Body of pancreas (tissue), 4 donors: ENCODE measurements around the gene OXLD1. TPM values are rescaled to one million over a fixed set of nuclear protein-coding genes. Genes with fewer than 3 reads are reported as not detected.

Experiments used
- ATAC-seq: fragments of 150-250 bp; one replicate; pipeline ENCODE4 v1.9.1; 2016
- DNase-seq, 4 donors: peaks; one replicate each; pipeline ENCODE4 v3.0.0-alpha.2; 2019
- H3K27ac ChIP-seq, 4 donors: fragments of 200-600 bp; sonication (generic); 1 replicate in 3 of 4; 2 replicates in 1 of 4; pipeline versions ENCODE4 v1.5.1 to v1.6.1; 2016 to 2019; ENCODE audit warnings: mild to moderate bottlenecking in 1 of 4, mixed read lengths in 1 of 4, moderate library complexity in 1 of 4
- H3K27me3 ChIP-seq, 2 donors: fragments of 200-600 bp; sonication (generic); one replicate each; pipeline ENCODE4 v1.6.0; 2016; ENCODE audit warnings: mild to moderate bottlenecking in 1 of 2
- H3K36me3 ChIP-seq, 2 donors: fragments of 200-600 bp; sonication (generic); replicated peaks in 1 of 2; 2 replicates each; pipeline ENCODE4 v1.5.1; 2016; ENCODE audit warnings: low read depth in 2 of 2; ENCODE audit not compliant: insufficient read depth in 1 of 2
- H3K4me1 ChIP-seq: fragments of 200-600 bp; sonication (generic); one replicate; pipeline ENCODE4 v1.6.0; 2016
- H3K4me3 ChIP-seq, 2 donors: fragments of 200-600 bp; sonication (generic); 1 replicate in 1 of 2; 2 replicates in 1 of 2; pipeline ENCODE4 v1.5.1; 2016 to 2019
- H3K9me3 ChIP-seq, 3 donors: fragments of 200-600 bp; sonication (generic); 1 replicate in 2 of 3; 2 replicates in 1 of 3; pipeline ENCODE4 v1.5.1; 2016
- CTCF ChIP-seq, 7 experiments: fragments of 450-650 bp in 4 of 7; fragments of 200-600 bp in 3 of 7; sonication (generic) in 3 of 7; IDR thresholded peaks; one replicate each; pipeline ENCODE4 v1.5.1; 2016 to 2019; ENCODE audit warnings: antibody characterized with exemption in 7 of 7
- POLR2A ChIP-seq, 3 donors: fragments of 450-650 bp; IDR thresholded peaks; one replicate each; pipeline ENCODE4 v1.6.1; 2016; ENCODE audit warnings: antibody characterized with exemption in 3 of 3, mild to moderate bottlenecking in 2 of 3
- WGBS, 2 donors: methylation state at CpG; one replicate each; pipeline ENCODE4 v1.1.5; 2017; 5-methylcytosine and 5-hydroxymethylcytosine counted together
- intact Hi-C: fragments of 100-400 bp; cut with DNase I; formaldehyde crosslinking; loops from one replicate; pipeline ENCODE4 v1.15.1; 2023
- total RNA-seq, 2 donors: library from RNA; depleted of rRNA; stranded (reverse); fragments of >200 nt; gene quantifications; one replicate each; pipeline ENCODE4 v1.1.0, GENCODE V29; 2016

OXLD1 gene
- total RNA-seq, 2 donors from 2014 or later, result 18.1 to 23.3 TPM

DNA sequence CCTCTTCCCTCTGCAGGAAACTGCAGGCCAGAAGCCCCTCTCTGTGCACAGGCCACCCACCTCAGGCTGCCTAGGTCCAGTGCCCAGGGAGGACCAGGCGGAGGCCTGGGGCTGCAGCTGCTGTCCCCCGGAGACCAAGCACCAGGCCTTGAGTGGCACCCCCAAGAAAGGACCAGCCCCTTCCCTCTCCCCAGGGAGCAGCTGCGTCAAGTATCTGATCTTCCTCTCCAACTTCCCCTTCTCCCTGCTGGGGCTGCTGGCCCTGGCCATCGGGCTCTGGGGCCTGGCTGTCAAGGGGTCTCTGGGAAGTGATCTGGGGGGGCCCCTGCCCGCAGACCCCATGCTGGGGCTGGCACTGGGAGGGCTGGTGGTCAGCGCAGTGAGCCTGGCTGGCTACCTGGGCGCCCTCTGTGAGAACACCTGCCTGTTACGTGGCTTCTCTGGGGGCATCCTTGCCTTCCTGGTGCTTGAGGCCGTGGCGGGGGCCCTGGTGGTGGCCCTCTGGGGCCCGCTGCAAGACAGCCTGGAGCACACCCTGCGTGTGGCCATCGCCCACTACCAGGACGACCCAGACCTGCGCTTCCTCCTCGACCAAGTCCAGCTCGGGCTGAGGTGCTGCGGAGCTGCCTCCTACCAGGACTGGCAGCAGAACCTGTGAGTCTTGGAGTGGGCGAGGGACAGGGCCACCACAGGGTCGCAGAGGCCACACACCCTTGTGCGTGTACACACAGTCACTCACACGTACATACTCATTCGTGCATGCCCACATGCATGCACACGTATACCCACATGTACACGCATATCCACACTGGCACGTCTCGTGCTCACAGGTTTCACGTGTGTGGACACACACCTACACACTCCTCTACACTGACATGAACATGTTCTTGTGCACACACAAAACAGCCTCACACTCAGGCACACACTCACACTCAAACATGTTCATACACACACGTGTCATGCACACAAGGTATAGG, 21.1 kb downstream of the OXLD1 start:
- WGBS, 2 donors, result 77 to 82% methylated on average over 6 to 29 of the region's 29 CpGs
- H3K4me1 ChIP-seq, result no peaks in the 10 kb centered on the region
- ATAC-seq (no peak), DNase-seq (no peak)
- no peaks in the 10 kb centered on the region for H3K9me3 ChIP-seq
- TF ChIP-seq CTCF (IDR thresholded peaks at IDR 0.05) (no peak), POLR2A (IDR thresholded peaks at IDR 0.05) (no peak)
- no peaks in the 10 kb centered on the region for H3K36me3 ChIP-seq
- peaks cover 0 to 10% of the 10 kb centered on the region in 2 donors for H3K27me3 ChIP-seq
- H3K4me3 ChIP-seq, result no peak overlapping the region
- H3K27ac ChIP-seq, result no peak overlapping the region
- intact Hi-C loops, result no loop called here

DNA sequence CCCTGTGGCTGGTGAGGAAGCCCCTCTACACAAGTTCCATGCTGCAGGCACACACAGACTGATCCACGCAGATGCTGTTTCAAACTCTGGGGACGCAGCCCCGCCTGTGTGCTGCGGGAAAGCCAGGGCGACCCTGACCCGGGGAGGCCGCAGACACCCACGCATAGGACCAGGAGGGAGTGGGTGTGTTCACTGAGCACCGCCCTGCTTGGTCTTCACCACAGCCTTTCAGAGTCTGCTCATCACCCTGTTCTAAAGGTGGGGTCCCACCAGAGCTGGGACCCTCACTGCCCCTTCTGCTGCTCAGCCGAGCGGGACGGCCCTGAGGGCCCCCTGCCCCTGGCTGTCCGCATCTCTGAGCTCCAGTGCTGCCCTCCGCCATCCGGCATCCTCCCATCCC, 21.9 kb downstream of the OXLD1 start:
- Histone ChIP-seq H3K4me1 (no peaks in the 10 kb centered on the region), H3K27ac (no peak overlapping the region), H3K27me3 (peaks cover 0 to 10% of the 10 kb centered on the region in 2 donors), H3K36me3 (no peaks in the 10 kb centered on the region), H3K9me3 (no peaks in the 10 kb centered on the region), H3K4me3 (no peak overlapping the region)
- WGBS, 2 donors, result 89 to 95% methylated on average over 14 to 15 of the region's 15 CpGs
- intact Hi-C loops, result no loop called here
- no peak for DNase-seq
- TF ChIP-seq POLR2A (IDR thresholded peaks at IDR 0.05) (no peak), CTCF (IDR thresholded peaks at IDR 0.05) (no peak)
- ATAC-seq, result no peak

DNA sequence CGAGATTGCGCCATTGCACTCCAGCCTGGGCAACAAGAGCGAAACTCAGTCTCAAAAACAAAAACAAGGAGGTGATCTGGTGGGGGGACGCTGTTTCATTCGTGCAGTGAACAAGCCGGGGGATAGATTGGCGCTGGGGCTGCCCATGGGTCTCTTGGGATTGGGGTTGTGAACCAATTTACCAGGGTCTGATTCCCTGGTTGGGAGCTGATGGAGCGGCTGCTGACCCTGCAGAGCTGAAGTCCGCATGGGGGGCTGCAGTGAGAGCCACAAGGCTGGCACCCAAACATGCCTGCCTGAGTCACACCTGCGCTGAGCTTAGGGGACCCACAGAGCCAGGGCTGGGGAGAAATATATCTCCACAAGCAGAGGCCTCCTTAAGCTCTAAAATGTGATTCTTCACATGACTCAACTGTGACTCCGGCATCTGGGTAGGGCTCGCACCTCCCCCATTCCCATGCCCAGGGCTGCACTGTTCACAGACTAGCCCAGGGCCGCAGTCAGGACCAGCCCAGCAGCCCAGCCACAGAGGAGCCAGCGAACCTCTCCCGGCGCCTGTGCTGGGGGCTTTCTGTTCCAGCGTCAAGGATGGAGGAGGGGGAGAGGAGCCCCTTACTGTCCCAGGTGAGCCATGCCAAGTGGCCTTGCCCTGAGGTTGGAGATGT, 24.4 kb downstream of the OXLD1 start:
- DNase-seq, result no peak
- intact Hi-C loops, result no loop called here
- H3K4me1 ChIP-seq, result no peaks in the 10 kb centered on the region
- no peak overlapping the region for H3K27ac ChIP-seq
- WGBS, 2 donors, result 87 to 92% methylated on average over 7 to 13 of the region's 17 CpGs
- no peaks in the 10 kb centered on the region for H3K36me3 ChIP-seq
- no peak for ATAC-seq
- no peaks in the 10 kb centered on the region for H3K27me3 ChIP-seq
- H3K9me3 ChIP-seq, result no peaks in the 10 kb centered on the region
- H3K4me3 ChIP-seq, result no peak overlapping the region
- no peak for TF ChIP-seq CTCF (IDR thresholded peaks at IDR 0.05)
- no peak for TF ChIP-seq POLR2A (IDR thresholded peaks at IDR 0.05)

DNA sequence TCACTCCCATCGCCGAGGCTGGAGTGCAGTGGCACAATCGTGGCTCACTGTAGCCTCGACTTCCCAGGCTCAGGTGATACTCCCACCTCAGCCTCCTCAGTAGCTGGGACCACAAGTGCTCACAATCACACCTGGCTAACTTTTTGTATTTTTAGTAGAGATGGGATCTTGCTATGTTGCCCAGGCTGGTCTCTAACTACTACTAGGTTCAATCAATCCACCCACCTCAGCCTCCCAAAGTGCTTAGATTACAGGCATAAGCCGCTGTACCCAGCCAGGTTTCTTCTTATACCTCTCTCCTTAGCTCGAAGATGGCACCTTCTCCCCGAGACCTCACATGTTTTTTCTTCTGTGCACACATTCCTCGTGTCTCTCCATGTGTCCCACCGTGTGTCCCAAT, 26.4 kb downstream of the OXLD1 start:
- intact Hi-C loops, result no loop called here
- WGBS, 2 donors, result 80 to 85% methylated on average over 9 of the region's 9 CpGs

More for the DNA sequence above, 26.4 kb downstream of the OXLD1 start:
- Histone ChIP-seq H3K27ac (no peak overlapping the region), H3K27me3 (no peaks in the 10 kb centered on the region), H3K9me3 (no peaks in the 10 kb centered on the region), H3K4me3 (no peak overlapping the region), H3K36me3 (no peaks in the 10 kb centered on the region), H3K4me1 (peaks cover 12% of the 10 kb centered on the region)
- TF ChIP-seq CTCF (IDR thresholded peaks at IDR 0.05), result no peak
- no peak for TF ChIP-seq POLR2A (IDR thresholded peaks at IDR 0.05)
- no peak for ATAC-seq
- no peak for DNase-seq
